Heart left ventricle (tissue), 16 donors: ENCODE results near the gene DIRAS1. TPM values are rescaled to one million over a fixed set of nuclear protein-coding genes. Genes with fewer than 3 reads are reported as not detected.

Experiments
- ATAC-seq, 4 donors: fragments of 200-7000 bp; cut with Tn5 transposase; one replicate each; pipeline ENCODE4 v1.9.1; 2020 to 2022; ENCODE audit warnings: moderate library complexity in 4 of 4, mild to moderate bottlenecking in 3 of 4, moderate number of reproducible peaks in 1 of 4
- DNase-seq, 5 donors: peaks; one replicate each; pipeline ENCODE4 v3.0.0-alpha.2; 2020
- H3K27ac ChIP-seq, 12 donors: fragments of 200-600 bp; sonication (generic) in 4 of 12; one replicate each; pipeline versions ENCODE4 v1.5.0 to v1.8.0; 2016 to 2022; ENCODE audit warnings: mild to moderate bottlenecking in 2 of 12
- H3K27me3 ChIP-seq, 9 donors: fragments of 200-600 bp; sonication (generic) in 2 of 9; one replicate each; pipeline versions ENCODE4 v1.5.1 to v1.8.0; 2016 to 2022; ENCODE audit warnings: mild to moderate bottlenecking in 3 of 9
- H3K36me3 ChIP-seq, 9 donors: fragments of 200-600 bp; sonication (generic) in 2 of 9; one replicate each; pipeline versions ENCODE4 v1.5.0 to v1.8.0; 2018 to 2022; ENCODE audit warnings: mild to moderate bottlenecking in 2 of 9
- H3K4me1 ChIP-seq, 12 donors: fragments of 200-600 bp; sonication (generic) in 4 of 12; one replicate each; pipeline versions ENCODE4 v1.5.0 to v1.8.0; 2016 to 2022; ENCODE audit warnings: mild to moderate bottlenecking in 3 of 12
- H3K4me3 ChIP-seq, 12 donors: fragments of 200-600 bp; sonication (generic) in 4 of 12; one replicate each; pipeline versions ENCODE4 v1.5.0 to v1.8.0; 2017 to 2022; ENCODE audit warnings: mild to moderate bottlenecking in 9 of 12, moderate library complexity in 4 of 12
- H3K9me3 ChIP-seq, 12 donors: fragments of 200-600 bp; sonication (generic) in 4 of 12; one replicate each; pipeline versions ENCODE4 v1.5.0 to v1.8.0; 2016 to 2022; ENCODE audit warnings: mild to moderate bottlenecking in 1 of 12
- CTCF ChIP-seq, 12 donors: fragments of 200-600 bp; sonication (generic) in 4 of 12; IDR thresholded peaks; one replicate each; pipeline versions ENCODE4 v1.5.0 to v1.8.0; 2018 to 2022; ENCODE audit warnings: antibody characterized with exemption in 12 of 12, mild to moderate bottlenecking in 5 of 12
- POLR2A ChIP-seq, 2 donors: fragments of 450-650 bp; IDR thresholded peaks; one replicate each; pipeline ENCODE4 v1.6.1; 2017; ENCODE audit warnings: antibody characterized with exemption in 2 of 2, mild to moderate bottlenecking in 2 of 2, moderate library complexity in 2 of 2
- WGBS, 4 donors: extraction: QIAGEN DNeasy Blood & Tissue Kit in 2 of 4; methylation state at CpG; one replicate each; pipeline versions ENCODE4 v1.1.5 to v1.1.7; 2013 to 2018; 5-methylcytosine and 5-hydroxymethylcytosine counted together
- intact Hi-C, 10 donors: fragments of 100-400 bp; cut with DNase I; formaldehyde crosslinking; loops; one replicate each; pipeline versions ENCODE4 v1.11.1 to v1.14.2; 2022
- polyA plus RNA-seq, 2 donors: library from polyadenylated mRNA; stranded (reverse); fragments of 200-250 nt; gene quantifications; one replicate each; pipeline ENCODE4 v1.2.3, GENCODE V29; 2013
- total RNA-seq, 9 donors: library from RNA; depleted of rRNA in 2 of 9; stranded (reverse); fragments of >200 nt in 2 of 9; fragmentation: NEBNext Ultra II Directional in 3 of 9; extraction: Animal tissue kit (Norgen Biotek cat#: 25700) in 3 of 9; gene quantifications; one replicate each; pipeline versions ENCODE4 v1.1.0 to v1.2.4, GENCODE V29; 2016 to 2023
- donor health status: ischemic (EF 13 %, LVEDD 7.1; RV severe dilation, severe dysfunction).
- donor health status: healthy with polysubstance abuse.
- donor health status: DM: no; HTN: yes; CAD: no.
- donor health status: DM: no; HTN: no; CAD: no.
- donor health status: ischemic (EF 25% LVEDD 6.9; RV normal size, moderate dysfunction).
- donor health status: ischemic (EF 25% LVEDD 5.7; RV mildly dilated, moderate dysfunction).
- donor health status: healthy.
- donor health status: DM: yes; HTN: yes; CAD: no.
- donor health status: ischemic (EF 35%, LVEDD 5.7; RV mildly dilated, moderate dysfunction).
- donor health status: nonischemic (EF 11% LVEDD 7.7; RV severe dilation, severe dysfunction).
- donor health status: DM: yes; HTN: yes; CAD: no.
- donor health status: PGD.
- donor health status: ischemic (EF 29% LVEDD 5.4; RV normal size, mild dysfunction).
- donor health status: nonischemic (EF 23%, LVEDD 6.1; RV moderate dilation, normal function).

Gene DIRAS1
- total and polyA plus RNA-seq, 11 donors = 77.4 to 191 (median 142) TPM

GRCh38 chr19:2723345-2723715 is 2.2 kb upstream of the DIRAS1 start:
- intact Hi-C loops = loop anchor here in 3 of 10 donors (5.0 to 10.0 kb wide), 2 partner anchors 59 to 61 kb away; no protein-coding TSS in a partner anchor
- WGBS, 4 donors = 55 to 64% (median 58%) methylated on average over 5 to 13 of the region's 13 CpGs
- peaks cover 9 to 54% (median 23%) of the 10 kb centered on the region in 9 donors for H3K27me3 ChIP-seq
- no peaks in the 10 kb centered on the region for H3K9me3 ChIP-seq
- peak overlapping the region in 11 of 12 donors; percentile 77 to 95 (median 90) for H3K27ac ChIP-seq
- TF ChIP-seq POLR2A (IDR thresholded peaks at IDR 0.05) (no peak), CTCF (IDR thresholded peaks at IDR 0.05) (no peak)
- H3K4me1 ChIP-seq = peaks cover 0 to 42% (median 13%) of the 10 kb centered on the region in 12 donors
- DNase-seq = no peak
- ATAC-seq = no peak
- H3K4me3 ChIP-seq = no peak overlapping the region
- H3K36me3 ChIP-seq = no peaks in the 10 kb centered on the region

- Histone ChIP-seq H3K27ac (peak overlapping the region in 11 of 12 donors; percentile 77 to 95 (median 90)), H3K4me1 (peaks cover 0 to 42% (median 13%) of the 10 kb centered on the region in 12 donors), H3K9me3 (no peaks in the 10 kb centered on the region), H3K27me3 (peaks cover 9 to 52% (median 23%) of the 10 kb centered on the region in 9 donors), H3K36me3 (no peaks in the 10 kb centered on the region), H3K4me3 (no peak overlapping the region)
- ATAC-seq = peak; percentile 81 to 88 (median 85)
- intact Hi-C loops = loop anchor here in 3 of 10 donors (5.0 to 10.0 kb wide), 2 partner anchors 58 to 60 kb away; no protein-coding TSS in a partner anchor
- 30 to 91% (median 46%) methylated on average over 5 to 28 of the region's 28 CpGs for WGBS, 4 donors
- DNase-seq = peak; percentile 67 to 90 (median 85)
- TF ChIP-seq POLR2A (IDR thresholded peaks at IDR 0.05) = peak in 1 of 2 donors; percentile 59
- TF ChIP-seq CTCF (IDR thresholded peaks at IDR 0.05) = no peak
These were observed 1.6 kb upstream of the DIRAS1 start for GRCh38 chr19:2722541-2723344.

- ATAC-seq (no peak), DNase-seq (peak in 2 of 5 donors; percentile 25 to 44)
- no peak for TF ChIP-seq CTCF (IDR thresholded peaks at IDR 0.05)
- no peak for TF ChIP-seq POLR2A (IDR thresholded peaks at IDR 0.05)
- Histone ChIP-seq H3K4me1 (peaks cover 0 to 39% (median 13%) of the 10 kb centered on the region in 12 donors), H3K27ac (peak overlapping the region; percentile 68 to 95 (median 84)), H3K27me3 (peaks cover 9 to 46% (median 21%) of the 10 kb centered on the region in 9 donors), H3K36me3 (no peaks in the 10 kb centered on the region), H3K4me3 (peak overlapping the region; percentile 23 to 78 (median 52)), H3K9me3 (no peaks in the 10 kb centered on the region)
- WGBS, 4 donors = 26 to 40% (median 30%) methylated on average over 25 to 39 of the region's 39 CpGs
- intact Hi-C loops = loop anchor here in 4 of 10 donors (2.0 to 10.0 kb wide), 3 partner anchors 57 to 60 kb away; no protein-coding TSS in a partner anchor
These were observed 683 bp upstream of the DIRAS1 start for GRCh38 chr19:2721570-2722540.
